NCI-H1694 treated with DMSO at 0.1 percent for 48 hours (cell line): Measurements from ENCODE around the gene GABRB1.
A peak's percentile ranks its signal among the peaks of the same experiment; 100 is the strongest.

Experiments
- DNase-seq: peaks from one replicate; lab custom pipeline; 2025; lab: John Stamatoyannopoulos, UW

GABRB1 gene

GRCh38 chr4:47118192-47118929 lies 87.0 kb downstream of the GABRB1 start:
- peak; percentile 62 for DNase-seq

DNA sequence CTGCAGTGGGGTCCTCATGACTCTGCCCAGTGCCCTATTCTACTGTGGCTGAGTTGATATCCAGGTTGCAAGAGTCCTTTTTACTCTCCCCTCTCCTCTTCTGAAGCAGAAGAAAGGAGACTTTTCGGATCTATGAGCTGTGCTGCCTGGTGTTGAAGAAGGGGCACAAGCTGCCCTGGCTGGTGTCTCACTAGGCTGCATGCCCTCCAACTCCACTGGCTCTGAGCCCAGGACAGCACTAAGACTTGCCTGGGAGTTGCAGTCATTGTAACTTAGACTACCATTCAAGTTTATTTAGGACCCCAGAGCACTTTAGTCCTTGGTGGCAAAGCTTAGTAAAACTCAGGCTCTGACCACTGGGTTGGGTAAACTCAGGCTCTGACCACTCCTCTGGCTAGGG lies 89.4 kb downstream of the GABRB1 start:
- DNase-seq, result no peak

DNA sequence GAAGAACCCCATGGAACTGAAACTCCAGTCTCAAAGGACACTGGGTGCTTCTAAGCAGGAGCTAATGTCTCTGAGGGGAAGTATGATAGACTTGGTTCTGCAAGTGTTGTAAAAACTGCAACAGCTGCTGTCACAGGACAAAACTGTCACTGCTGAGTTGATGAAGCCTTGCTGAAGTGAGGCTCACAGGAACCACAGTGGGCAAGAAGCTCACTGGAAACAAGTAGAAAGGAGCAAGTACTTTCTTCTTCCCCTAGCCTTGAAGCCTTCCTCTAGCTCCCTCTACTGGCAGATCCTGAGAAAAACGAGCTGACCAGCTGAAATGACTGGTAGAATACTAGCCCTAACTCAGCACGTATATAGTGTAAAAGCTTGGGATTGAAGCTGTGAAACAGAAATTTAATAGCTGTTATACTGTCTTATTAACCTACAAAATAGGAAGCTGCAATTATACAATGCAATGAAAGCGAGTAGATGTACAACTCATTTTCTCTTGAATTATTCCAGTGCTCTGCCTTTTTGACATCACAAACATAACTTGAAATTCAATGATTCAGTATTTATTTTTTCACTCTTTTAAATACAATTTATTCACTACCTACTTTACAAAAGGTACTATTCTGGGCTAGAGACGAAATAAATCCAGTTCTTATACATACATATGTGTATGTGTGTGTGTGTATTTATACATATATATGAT lies 91.4 kb downstream of the GABRB1 start:
- peak; percentile 63 for DNase-seq

- DNase-seq, result no peak
These were observed 97.6 kb downstream of the GABRB1 start for GRCh38 chr4:47128991-47129390.

DNA sequence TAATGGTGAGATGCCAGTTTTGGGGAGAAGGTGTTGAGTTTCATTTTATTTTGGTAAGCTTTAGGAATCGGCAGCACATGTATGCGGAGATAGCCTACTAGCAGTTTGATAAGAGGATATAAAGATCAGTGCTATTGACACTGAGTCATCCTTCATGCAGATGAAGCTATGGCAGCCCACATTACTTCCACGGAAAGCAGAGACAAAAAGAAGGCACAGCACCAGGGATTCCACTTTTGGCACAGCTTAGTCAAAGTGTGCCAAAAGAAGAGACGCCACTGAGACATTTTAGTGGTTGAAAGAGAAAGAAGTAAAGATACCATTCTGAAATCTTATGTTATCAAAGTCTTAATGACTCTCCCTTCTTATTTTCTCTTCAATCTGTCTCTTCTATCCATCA lies 103.8 kb downstream of the GABRB1 start:
- no peak for DNase-seq

DNA sequence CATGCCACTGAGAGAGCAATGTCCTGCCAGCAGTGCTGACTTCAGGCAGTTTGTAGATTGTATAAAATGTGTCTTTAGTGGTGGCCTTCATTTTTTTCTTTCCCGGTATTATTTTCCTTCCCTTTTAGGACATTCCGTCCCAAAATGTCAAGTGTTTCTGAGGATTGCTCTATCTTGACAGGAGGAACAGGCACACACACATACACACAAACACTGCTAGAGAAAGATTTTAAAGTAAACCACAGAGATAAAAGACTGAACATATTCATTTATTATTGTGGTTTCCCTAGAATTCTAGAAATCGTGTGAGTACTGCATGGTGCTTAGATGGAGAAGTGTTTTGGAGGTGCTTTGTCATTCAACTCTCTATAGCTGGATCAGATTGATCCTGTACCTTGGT lies 111.9 kb downstream of the GABRB1 start:
- no peak for DNase-seq

- DNase-seq, result no peak
These were observed 114.3 kb downstream of the GABRB1 start for GRCh38 chr4:47145630-47146029.

DNA sequence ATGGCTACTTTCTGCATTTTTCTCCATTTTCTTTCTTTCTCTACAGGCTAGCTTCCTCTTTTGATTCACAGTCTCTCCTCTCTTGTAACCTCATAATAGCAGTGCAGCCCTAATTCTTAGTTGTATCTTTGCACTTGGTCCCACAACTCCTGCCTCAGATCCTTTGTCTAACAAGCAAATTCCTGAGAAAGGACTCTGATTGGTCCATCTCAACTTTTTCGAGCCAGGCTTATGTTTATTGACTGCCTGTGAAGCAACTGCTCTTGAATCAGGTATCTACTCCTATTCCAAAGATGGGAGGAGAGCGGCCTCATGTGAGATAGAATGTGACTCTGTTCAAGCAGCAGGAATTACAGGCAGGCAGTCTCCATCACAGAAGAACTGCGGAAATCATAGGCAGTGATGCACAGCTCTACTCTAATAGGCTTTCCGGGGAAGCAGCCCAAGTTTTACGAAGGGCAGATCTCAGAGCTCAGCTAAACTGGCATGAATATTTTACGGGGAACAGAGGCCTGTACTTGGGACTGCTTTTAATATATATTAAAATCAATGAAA lies 123.5 kb downstream of the GABRB1 start:
- DNase-seq, result no peak

- no peak for DNase-seq
These were observed 124.6 kb downstream of the GABRB1 start for GRCh38 chr4:47155919-47156318.

DNA sequence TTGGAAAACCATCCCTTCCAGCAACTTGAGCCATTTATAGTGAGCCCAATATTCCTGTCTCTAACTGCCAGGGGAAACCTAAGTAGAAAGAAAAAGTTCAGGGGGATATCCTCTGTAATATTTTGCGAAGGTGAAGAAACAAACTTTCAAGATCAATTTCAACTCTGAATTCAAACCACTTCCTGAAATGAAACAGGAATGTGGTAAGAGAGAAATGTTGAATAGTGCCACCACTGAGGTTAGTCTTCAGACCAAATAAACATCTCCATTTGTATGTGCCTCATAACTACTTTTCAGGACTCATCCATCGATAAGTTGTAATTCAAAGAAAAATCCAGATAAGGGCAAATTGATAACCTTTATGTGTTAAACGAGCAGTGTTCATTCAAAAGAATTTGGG lies 128.7 kb downstream of the GABRB1 start:
- DNase-seq, result no peak

DNA sequence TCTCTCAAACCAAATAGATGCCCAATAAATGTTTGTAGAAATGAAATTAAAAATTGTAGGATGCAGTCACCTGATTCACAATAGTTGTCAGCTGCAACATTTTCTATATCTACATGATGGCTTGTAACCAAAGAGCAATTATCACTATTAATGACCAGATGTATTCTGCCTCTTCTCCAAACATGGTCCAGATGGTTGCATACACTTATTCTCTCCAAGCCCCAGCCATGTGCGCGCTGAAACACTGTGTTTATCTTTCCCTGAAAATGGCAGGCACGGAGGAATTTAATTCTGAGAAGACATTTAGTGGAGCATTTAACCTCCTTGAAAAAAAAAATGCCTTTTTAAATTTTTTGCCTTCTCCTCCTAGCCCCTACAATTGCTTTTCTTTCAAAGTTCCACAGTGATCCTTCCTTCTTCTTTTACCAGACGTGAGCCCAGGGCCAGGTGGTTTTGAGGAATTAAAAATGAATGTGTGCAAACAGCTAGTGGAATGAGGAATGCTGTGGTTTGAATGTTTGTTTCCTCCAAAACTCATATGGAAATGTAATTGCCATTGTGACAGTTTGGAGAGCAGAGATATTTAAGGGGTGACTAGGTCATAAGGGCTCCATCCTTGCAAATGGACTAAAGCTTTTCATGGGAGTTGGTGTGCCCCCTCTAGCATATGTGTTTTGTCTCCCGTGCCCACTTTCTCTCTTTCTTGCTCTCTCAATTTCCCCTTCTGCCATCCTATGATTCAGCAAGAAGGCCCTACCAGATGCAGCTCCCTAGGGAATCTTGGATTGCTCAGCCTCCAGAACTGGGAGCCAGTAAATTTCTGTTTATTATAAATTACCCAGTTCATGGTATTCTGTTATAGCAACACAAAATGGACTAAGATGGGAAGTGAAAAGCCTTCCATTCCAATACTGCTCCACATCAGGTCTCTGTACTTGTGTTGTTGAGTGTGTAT lies 136.0 kb downstream of the GABRB1 start:
- peak; percentile 87 for DNase-seq

DNA sequence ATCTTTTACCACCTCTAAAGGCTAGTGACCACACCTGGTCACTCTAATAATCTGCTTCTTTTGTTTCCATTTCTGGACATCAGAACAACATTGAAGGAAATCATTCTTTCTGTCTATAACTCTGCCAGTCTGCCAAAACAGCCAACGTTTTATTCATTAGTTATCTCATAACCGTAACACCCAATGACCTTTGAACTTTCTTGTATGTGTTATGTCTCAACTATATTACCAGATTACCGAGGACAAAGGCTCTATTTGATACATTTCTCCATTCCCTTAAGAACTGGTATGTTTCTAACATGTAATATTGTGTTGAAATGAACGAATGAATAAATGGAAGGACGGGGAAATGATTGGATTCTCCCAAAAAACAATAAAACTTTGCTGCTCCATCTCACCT lies 152.7 kb downstream of the GABRB1 start:
- no peak for DNase-seq

GRCh38 chr4:47185761-47186160 lies 154.4 kb downstream of the GABRB1 start:
- no peak for DNase-seq

DNA sequence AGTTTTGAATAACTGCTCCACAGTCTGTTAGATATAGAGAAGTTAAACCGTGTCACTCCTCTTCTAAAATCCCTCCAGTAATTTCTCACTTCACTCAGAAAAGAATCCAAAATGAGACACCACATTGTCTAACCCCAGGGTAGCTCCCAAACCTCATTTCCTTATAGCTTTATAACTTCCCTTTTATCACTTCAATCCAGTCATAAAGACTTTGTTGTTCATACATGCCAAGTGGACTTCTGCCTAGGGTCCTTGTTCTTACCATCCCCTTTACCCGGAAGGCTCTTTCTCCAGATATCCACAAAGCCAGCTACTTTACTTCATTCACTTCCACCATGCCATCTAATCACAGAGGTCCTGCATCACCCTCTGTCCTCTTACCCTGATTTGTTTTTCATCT lies 156.2 kb downstream of the GABRB1 start:
- no peak for DNase-seq

DNA sequence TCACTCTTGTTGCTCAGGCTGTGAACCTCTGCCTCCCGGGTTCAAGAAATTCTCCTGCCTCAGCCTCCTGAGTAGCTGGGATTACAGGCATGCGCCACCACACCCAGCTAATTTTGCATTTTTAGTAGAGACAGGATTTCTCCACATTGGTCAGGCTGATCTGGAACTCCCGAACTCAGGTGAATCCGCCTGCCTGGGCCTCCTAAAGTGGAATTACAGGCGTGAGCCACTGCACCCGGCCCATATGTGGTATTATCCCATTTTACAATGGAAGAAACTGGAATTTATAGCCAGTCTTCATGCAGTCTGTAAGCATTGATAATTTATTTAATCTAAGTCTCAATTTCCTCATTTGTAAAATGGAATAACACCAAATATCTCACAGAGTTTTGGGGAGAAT lies 161.8 kb downstream of the GABRB1 start:
- DNase-seq, result no peak

- no peak for DNase-seq
These were observed 162.8 kb downstream of the GABRB1 start for GRCh38 chr4:47194036-47194737.

- no peak for DNase-seq
These were observed 164.3 kb downstream of the GABRB1 start for GRCh38 chr4:47195706-47196105.

GRCh38 chr4:47198791-47199190 lies 167.4 kb downstream of the GABRB1 start:
- no peak for DNase-seq

GRCh38 chr4:47203593-47203992 lies 172.2 kb downstream of the GABRB1 start:
- no peak for DNase-seq

GRCh38 chr4:47207555-47207954 lies 176.2 kb downstream of the GABRB1 start:
- DNase-seq, result no peak

DNA sequence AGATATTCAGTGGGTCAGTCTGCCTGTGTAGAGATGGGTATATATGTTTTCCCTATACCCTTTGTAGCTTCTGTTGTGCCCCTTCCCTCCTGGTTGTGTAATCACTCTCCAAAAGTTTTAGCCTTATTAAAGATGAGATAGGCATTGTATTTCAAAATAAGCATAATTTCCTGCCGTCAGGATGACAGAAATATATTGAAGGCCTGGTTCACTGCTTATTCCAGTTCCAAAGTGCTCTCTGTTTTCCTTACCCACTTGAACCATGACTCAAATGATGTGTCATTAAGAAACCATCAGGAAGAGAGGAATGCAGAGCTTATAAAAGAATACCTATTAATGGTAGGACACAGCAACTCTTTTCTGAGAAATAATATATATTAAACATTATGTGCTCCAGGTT lies 178.5 kb downstream of the GABRB1 start:
- no peak for DNase-seq

GRCh38 chr4:47210828-47211227 lies 179.5 kb downstream of the GABRB1 start:
- no peak for DNase-seq
